Activated CD4-positive, alpha-beta T cell treated with anti-CD3 and anti-CD28 coated beads, Interleukin-2, amount 50 U/mL, for 1 hour (primary cell): ENCODE data around the gene IRF6.
"Not testable (repeated sequence)": the region's sequence is repeated elsewhere in the genome, so short reads cannot be mapped to it uniquely, and the experiment has no call there.

Experiments
- DNase-seq: peaks from one replicate; pipeline ENCODE4 v3.0.0-alpha.2; 2020

Gene IRF6

GRCh38 chr1:209822706-209823105, 16.8 kb upstream of the IRF6 start:
- DNase-seq, result no peak

GRCh38 chr1:209820986-209821385, 15.0 kb upstream of the IRF6 start:
- DNase-seq, result no peak

DNA sequence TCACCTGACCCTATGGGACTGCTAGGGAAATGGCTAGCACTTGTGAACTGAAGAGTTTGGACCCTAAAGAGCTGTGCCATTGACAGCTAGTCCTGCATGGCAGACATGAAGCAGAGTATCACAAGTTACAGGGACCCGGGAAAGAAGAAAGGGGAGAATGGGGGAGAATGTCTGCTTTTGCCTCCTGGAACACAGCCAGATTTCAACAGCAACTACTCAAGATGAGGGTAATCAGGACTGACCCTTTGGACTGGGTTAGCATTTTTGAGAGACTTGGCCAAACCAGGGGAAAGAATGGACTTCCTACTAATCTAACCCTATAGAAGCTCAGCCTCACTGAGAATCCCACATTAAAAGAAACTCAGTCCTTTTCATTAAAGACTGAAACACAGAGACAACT, 13.1 kb upstream of the IRF6 start:
- no peak for DNase-seq

- DNase-seq, result no peak
These were observed 11.7 kb upstream of the IRF6 start for GRCh38 chr1:209817691-209818090.

DNA sequence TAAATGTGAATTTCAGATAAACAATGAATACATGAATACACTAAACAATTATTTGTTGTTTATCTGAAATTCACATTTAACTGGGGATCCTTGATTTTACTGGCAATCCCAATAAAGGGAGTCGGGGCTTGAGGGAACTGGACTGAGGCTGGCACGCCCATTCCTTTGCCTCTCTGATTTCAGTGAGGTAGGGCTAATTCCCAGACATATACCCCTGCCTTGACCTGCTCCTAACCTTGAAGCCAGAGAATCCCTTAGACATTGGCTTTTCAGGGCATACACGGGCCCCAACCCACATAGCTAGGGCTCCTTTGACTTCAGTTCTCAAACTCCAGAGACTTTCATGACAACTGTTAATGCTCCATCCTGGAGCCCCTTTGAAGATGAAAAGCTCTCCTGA, 11.0 kb upstream of the IRF6 start:
- DNase-seq, result no peak

GRCh38 chr1:209815931-209816341, 10.0 kb upstream of the IRF6 start:
- no peak for DNase-seq

DNA sequence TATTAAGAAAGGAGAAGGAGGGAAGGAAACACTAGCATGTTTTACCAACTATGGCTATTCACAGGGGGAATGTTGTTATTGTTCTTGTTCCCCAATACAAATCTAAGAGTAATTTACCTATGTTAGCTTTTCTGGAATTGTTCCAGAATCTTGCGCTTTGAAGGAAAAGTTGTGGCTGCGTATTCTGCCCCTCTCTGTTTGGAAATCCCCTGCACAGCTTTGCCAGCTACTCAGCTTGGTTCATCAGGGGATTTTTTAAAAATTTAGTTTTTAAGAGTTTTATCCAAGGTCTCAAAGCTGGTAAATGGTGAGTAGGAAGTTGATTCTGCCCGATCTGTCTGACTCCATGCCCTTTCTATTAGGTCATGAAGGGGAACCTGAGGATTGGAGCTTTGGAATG, 9.5 kb upstream of the IRF6 start:
- DNase-seq, result no peak

GRCh38 chr1:209813902-209814301, 8.0 kb upstream of the IRF6 start:
- DNase-seq, result no peak

GRCh38 chr1:209810783-209811182, 4.8 kb upstream of the IRF6 start:
- no peak for DNase-seq

DNA sequence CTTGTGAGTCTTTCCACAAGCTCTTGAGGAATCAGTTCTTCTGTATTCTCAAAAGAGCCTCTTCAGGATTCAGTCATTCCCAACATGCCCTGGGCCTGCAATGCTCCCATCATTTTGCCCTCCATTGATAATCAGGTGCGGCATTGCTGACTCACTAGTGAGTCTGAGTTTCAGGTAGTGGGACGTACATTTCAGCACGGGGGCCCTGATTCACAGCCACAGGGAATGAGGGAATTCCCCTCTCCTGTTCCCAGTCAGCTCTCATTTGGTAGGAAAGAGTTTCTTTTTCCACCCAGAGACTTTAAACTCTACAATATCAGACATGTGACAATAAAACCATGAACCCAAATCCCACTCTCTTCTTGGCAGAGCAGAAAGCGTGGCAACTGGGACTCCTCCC, 3.7 kb upstream of the IRF6 start:
- DNase-seq, result no peak

DNA sequence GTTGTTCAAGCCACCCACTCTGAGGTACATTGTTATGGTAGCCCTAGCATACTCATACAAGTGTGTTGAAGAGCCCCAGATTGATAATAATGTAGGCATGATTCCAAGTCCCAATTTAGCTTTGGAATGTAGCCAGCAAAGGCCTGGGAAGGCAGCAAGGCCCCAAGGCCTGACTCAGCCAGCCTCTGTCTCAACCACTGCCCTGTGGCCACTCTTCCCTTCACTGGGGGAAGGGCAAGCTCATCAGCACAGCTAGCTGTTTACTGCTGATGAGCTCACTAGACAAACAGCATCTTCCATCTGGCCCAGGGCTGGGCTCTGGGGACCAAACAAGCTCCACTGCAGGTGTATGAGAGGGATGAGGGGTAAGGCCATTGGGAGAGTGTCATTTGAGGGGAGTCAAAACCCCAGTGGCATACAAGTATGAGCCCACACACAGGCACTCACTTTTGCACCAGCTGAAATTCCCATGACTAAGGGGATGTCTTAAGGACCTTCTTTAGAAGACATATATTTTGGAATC, 2.2 kb upstream of the IRF6 start:
- no peak for DNase-seq

DNA sequence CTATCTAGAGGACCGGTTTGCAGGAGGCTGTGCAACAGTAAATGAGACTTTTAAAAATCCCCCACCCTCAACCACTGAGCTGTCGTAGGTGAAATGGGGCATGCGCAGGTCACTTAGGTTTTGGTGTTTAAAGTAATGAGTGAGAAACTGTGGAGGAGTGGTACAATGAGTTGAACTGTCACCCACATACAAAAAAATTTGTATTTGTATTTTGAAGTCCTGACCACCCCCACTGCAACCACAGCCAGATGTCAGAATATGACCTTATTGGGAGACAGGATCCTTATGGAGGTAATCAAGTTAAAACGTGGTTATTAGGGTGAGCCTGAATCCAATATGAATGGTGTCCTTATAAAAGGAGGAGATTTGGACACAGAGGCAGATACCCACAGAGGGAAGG, 1.6 kb upstream of the IRF6 start:
- no peak for DNase-seq

- no peak for DNase-seq
These were observed 581 bp downstream of the IRF6 start for GRCh38 chr1:209805341-209805781.

DNA sequence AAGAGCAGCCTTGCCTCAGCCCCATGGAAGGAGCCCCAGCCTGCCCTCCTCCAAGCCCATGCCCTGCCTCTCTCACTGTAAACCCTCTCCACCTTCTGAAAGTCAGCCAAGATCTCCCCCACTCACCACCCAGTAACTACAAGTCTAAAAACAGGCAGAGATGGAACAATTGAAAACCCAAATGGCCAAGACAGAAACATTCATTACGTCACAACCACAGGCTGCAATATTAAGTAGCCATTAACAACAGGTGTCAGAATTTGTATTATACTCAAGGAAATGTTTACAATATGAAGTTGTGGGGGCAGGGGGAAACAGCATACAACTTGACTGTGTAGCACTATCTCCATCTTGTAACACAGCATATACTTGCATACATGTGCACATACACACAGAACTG, 2.4 kb downstream of the IRF6 start:
- DNase-seq, result no peak

DNA sequence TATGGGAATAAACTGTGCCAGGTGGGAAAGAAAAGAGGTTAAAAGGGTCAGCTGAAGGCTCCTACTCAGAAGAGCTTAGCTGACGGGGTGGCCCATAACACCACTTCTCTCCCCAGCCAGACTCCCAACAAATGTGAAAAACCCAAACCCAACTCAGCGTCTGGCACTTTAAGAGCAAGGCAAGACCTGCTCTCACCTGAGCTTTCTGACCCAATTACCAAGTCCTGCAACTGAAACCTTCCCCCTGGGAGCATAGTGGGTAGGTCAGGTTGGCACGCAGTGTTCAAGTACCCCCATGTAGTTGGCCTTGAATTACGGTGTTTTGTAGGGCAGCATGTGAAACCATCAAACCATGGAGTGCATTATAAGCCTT, 3.2 kb downstream of the IRF6 start:
- no peak for DNase-seq

DNA sequence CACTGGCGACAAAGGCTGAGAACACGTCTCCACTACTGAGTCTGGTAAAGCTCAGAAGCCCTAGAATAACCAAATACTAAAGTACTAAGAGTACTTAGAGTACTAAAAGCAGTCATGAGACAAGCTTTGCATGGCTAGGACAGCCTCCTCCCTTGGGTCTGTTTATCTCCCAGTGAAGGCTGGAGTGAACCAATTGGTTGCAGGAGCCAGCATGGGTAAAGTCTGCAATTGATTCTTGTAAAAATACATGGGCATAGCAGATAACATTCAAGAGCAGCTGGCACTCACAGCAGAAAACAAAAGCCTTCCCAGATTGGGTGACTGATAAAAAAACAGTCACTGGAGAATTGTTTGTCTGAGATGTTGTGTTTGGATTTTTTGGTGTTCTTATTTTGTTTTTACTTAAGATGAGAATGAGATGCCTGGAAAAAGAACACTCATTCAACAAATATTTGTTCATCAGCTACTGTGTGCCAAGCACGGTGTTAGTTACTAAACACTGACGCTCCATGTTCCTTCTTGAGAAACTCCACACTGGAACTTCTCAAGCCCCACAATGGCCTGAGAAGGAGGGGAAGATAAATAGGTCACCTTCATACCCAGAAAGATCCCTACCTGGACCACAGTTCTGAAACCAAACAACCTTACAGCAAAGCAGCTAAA, 3.7 kb downstream of the IRF6 start:
- DNase-seq, result no peak

DNA sequence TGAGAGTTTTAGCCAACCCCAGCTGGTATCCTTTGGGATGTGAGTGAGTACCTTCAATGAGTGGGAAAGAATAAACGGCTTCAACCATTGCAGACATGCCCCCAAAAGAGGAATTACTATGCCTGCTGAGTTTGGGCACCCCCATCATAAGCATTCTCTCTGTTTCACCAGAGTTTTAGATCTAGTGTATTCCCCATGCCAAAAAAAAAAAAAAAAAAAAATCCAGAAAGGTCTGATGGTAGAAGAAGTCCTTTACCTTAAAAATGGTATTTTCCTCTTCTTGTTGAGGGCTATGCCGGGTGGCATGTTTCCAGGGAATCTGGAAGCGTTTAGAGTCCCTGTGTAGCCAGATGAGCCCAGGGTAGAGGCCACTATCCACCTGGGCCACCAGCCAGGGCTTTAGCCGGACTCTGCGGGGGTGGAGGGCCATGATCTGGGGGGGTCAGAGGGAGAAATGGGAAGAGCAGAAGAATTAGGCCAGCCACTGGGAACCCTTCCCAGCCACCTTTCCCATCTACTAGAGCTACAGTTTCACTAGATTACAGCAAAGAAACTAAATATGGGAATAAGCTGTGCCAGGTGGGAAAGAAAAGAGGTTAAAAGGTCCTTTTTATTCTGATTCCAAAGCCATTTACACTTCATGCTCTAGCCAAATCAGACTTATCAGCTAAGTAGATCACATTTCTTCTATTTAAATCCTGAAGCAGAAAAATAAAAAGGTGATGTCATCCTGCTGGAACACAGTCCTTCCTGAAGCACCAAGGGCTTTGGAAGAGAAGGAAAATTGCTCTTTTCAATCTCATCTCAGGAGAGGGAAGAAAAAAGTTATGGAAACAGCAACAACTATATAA, 4.7 kb downstream of the IRF6 start:
- no peak for DNase-seq

DNA sequence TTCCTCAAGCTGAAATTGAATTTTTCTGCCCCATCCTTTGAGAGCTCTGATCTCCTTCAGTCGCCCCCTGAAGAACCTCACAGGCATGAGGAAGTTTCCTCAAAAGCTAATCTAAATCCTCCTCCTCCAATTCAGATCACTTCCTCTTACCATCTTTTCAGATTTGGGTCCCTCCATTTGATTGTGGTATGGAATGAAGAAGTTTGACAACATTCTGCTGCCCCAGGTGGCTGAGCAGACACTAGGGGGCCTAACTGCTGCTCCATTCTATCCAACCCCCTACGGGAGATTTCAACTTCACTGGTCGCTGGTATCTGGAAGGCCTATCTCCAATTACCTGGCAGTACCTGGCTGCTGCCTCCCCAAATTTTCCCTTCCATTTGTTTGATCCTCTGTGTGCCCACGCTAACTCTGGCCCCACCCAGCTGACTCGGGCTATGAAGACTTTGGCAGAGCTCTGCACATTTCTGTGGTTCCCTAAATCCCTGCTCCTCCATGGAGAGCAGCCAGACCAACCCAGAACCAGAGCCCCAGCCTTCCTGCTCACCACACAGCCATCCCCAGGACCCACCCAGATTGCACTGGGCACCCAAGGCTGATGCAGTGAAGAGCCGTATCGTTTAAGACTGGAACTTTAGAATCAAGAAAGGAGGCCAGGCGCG, 7.8 kb downstream of the IRF6 start:
- no peak for DNase-seq

- DNase-seq, result not testable (repeated sequence)
These were observed 12.2 kb downstream of the IRF6 start for GRCh38 chr1:209793711-209794110.

DNA sequence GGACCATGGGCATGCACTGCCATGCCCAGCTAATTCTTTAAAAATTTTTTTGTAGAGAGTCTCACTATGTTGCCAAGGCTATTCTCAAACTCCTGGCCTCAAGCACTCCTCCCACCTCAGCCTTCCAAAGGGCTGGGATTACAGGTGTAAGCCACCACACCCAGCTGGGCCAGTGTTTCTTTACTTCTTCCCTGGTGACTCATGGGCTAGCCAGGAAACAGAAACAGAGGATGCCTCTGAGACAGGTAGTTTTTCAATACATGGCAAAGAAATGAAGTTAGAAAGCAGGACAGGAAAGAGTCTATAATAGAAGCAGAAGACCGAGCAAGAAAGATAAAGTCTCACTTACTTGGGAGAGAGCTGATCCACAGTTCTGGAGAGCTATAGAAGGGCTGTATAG, 14.0 kb downstream of the IRF6 start:
- no peak for DNase-seq

GRCh38 chr1:209790286-209791193, 15.4 kb downstream of the IRF6 start:
- no peak for DNase-seq

GRCh38 chr1:209789245-209789644, 16.7 kb downstream of the IRF6 start:
- DNase-seq, result no peak

- no peak for DNase-seq
These were observed 18.4 kb downstream of the IRF6 start for GRCh38 chr1:209787551-209787950.
